H7 (cell line): ENCODE measurements around the gene MICOS13. TPM values are rescaled to one million over a fixed set of nuclear protein-coding genes. Genes with fewer than 3 reads are reported as not detected.

Experiments
- DNase-seq: peaks from one replicate; pipeline ENCODE4 v3.0.0; 2012
- H3K27me3 ChIP-seq: 2 replicates; pipeline ENCODE4 v1.6.0; 2011; ENCODE audit warnings: mild to moderate bottlenecking, low read length; ENCODE audit not compliant: control insufficient read depth, insufficient read depth
- H3K36me3 ChIP-seq: replicated peaks from 2 replicates; pipeline ENCODE4 v1.5.1; 2011; ENCODE audit warnings: low read length; ENCODE audit not compliant: control insufficient read depth, insufficient read depth
- H3K4me3 ChIP-seq: 2 replicates; pipeline ENCODE4 v1.5.1; 2011; ENCODE audit warnings: low read depth, mild to moderate bottlenecking, control low read depth, low read length, moderate library complexity; ENCODE audit not compliant: insufficient read depth
- total RNA-seq: library from RNA; depleted of rRNA; stranded (reverse); fragments of >200 nt; shearing (Covaris generic); gene quantifications from 2 replicates; pipeline ENCODE4 v1.2.3, GENCODE V29; 2014

MICOS13 gene
- total RNA-seq, 1 experiment from 2014 or later, result 71.4 TPM

DNA sequence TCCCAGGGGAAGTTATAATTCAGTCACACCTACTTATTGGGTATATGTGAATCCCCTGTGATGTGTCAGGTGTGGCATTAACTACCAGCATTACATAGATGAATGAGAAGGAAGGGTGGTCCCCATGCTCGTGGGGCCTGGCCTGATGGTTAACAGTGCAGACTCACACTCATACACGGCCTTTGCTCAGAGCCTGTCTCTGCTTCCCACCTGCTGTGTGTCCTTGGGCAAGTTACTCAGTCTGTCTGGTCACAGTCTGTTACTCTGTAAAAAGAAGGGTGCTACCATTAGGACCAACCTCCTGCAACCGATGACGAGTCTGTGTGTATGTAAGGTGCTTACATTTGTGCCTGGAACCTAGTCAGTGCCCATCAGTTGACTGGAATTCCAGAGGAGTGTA lies 33.6 kb downstream of the MICOS13 start:
- no peak for DNase-seq
- Histone ChIP-seq H3K4me3 (no peak overlapping the region), H3K27me3 (no peaks in the 10 kb centered on the region), H3K36me3 (peaks cover 55% of the 10 kb centered on the region)

DNA sequence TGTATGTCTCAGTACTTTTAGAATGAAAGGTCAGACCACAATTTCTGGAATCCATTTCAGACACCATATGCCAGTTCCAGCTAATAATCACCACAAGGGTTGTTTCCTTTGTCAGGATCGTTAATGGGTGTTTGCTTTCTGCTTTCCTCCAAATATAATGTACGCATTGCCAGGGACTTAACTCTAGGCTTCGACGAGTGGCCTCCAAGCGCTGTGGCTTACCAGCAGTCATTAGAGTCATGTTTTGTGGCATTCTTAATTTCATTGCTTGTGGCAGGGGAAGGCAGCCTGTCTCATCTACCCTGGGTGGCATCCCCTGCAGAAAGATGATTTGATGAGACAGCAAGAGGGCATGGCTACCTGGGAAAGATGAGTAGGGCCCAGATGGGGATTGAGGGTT lies 34.9 kb downstream of the MICOS13 start:
- no peak overlapping the region for H3K4me3 ChIP-seq
- H3K36me3 ChIP-seq, result peaks cover 48% of the 10 kb centered on the region
- H3K27me3 ChIP-seq, result no peaks in the 10 kb centered on the region
- no peak for DNase-seq

DNA sequence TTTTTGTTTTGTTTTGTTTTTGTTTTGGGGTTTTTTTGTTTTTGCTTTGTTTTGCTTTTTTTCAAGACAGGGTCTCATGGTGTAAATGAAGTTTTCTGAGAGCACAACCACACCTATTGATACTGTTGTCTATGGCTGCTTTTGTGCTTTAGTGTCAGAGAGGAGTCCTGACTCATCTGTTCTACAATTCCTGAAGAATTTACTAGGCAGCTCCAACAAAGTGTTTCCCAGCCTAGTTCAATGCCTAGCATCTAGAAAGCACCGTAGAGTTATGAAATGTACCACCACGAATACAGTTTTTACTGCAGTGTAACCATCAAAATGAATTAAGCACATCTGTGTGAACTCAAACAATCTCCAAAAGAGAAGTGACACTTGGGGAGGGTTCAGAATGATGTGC lies 36.3 kb downstream of the MICOS13 start:
- no peak for DNase-seq
- Histone ChIP-seq H3K27me3 (no peaks in the 10 kb centered on the region), H3K36me3 (peaks cover 41% of the 10 kb centered on the region), H3K4me3 (no peak overlapping the region)

DNA sequence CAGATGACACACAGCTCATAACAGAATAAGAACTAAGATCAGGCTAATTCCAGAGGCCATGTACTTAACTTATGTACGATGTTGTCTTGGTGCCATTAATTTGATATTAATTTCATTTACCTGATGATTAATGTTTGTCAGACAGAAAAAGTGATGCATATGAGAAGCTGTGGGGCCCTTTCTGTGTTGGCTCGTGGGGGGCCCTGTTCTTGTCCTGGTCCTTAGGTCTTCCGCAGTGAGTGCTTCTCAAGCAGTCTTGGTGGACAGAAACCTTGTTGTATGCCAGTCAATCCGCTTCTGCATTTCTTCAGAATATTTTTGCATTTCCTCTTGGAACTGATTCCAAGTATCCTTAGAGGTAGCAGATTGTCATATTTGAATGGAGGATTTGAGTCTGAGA lies 37.3 kb downstream of the MICOS13 start:
- peaks cover 39% of the 10 kb centered on the region for H3K36me3 ChIP-seq
- H3K27me3 ChIP-seq, result no peaks in the 10 kb centered on the region

DNA sequence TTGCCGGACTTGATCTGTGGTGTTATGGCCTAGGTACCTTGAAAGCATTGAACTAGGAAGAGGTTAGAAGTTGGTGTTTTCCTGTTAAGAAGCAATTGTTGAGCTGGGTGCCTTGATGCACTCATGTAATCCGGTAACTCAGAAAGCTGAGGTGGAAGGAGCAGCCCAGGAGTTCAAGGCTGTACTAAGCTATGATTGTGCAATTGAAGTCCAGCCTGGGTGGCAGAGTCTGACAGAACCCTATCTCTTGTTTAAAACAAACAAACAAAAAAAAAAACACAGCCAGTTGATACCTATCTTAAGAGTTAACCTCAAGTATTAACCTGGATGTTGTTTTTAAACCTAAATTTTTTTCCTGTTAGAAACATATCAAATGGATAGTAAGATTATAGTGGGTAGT lies 38.1 kb downstream of the MICOS13 start:
- Histone ChIP-seq H3K36me3 (peaks cover 33% of the 10 kb centered on the region), H3K27me3 (no peaks in the 10 kb centered on the region), H3K4me3 (no peak overlapping the region)
- no peak for DNase-seq

More for the DNA sequence above, 37.3 kb downstream of the MICOS13 start:
- no peak for DNase-seq
- H3K4me3 ChIP-seq, result no peak overlapping the region

DNA sequence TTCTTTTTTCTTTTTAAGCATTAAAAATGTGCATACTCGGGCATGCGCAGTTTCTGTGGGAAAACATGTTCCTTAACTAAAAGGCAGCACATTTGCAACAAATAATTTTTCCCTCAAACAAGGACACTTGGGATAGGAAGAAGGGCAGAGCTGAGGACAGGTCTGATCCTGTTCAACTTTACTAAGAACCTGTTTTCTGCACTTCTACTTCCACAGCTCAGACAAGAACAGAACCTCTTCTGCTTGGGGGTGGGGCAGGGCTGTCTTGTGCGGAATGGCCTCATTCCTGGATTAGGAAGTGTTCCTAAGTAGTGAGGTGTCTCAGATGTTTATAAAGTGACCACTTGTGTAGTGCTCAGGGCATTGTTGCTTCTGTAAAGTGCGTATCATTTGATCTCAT lies 39.1 kb downstream of the MICOS13 start:
- peaks cover 23% of the 10 kb centered on the region for H3K36me3 ChIP-seq

DNA sequence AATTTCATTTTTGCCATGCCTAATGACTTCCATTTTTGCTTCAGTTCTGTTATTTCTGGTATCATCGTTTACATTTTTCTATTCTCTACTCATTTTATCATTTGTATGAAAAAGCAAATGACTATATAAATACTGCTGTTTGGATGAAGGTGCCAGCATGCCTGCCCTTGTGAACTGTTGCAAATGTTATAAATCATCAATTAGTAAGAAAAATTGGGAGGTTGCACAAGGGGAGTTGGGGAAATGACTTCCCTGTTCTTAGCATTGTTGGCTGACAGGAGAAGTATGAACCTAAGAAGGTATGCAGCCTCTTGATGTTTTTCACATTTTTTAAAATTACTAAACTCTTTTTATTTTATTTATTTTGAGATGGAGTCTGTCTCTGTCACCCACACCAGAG lies 42.3 kb downstream of the MICOS13 start:
- H3K27me3 ChIP-seq, result no peaks in the 10 kb centered on the region
- H3K4me3 ChIP-seq, result no peak overlapping the region
- H3K36me3 ChIP-seq, result peaks cover 10% of the 10 kb centered on the region
- DNase-seq, result no peak

More for the DNA sequence above, 39.1 kb downstream of the MICOS13 start:
- Histone ChIP-seq H3K4me3 (no peak overlapping the region), H3K27me3 (no peaks in the 10 kb centered on the region)
- DNase-seq, result no peak

DNA sequence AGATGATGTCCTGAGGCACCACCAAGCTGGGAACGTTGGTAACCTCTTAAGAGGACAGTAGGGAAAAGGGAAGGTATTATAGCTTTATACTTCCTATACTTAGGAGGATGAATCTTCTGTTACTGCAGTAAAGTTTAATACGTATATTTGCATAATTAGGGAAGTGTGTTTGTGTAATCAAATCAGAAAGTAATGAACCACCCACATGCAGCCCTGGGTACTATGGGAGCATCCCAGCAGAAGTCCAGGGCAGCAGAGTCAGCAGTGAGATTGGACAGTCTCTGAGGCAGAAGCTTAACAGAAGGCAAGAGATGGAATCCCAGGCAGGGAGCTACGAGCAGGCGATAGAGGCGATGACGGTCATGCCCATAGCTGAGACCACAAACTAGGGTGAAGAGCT lies 44.9 kb downstream of the MICOS13 start:
- no peaks in the 10 kb centered on the region for H3K27me3 ChIP-seq
- H3K36me3 ChIP-seq, result no peaks in the 10 kb centered on the region; the same call in 1 of the 2 replicates
- H3K4me3 ChIP-seq, result no peak overlapping the region
- DNase-seq, result no peak

DNA sequence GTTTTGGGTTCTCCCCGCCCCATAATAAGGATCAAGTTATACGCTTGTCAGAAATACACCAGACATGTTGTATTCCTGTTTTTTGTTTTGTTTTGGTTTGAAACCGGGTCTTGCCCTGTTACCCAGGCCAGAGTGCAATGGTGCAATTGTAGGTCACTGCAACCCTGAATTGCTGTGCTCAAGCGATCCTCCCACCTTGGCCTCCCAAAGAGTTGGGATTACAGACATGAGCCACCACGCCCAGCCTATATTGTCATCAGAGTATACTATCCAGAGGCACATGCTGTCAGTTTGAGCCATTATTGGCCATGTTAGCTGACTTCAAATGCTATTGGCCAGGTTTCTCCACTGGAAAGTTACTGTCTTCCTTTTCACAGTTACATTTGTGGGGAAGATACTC lies 47.7 kb downstream of the MICOS13 start:
- Histone ChIP-seq H3K4me3 (no peak overlapping the region), H3K36me3 (peaks cover 1% of the 10 kb centered on the region; the same call in 1 of the 2 replicates), H3K27me3 (no peaks in the 10 kb centered on the region)
- no peak for DNase-seq

DNA sequence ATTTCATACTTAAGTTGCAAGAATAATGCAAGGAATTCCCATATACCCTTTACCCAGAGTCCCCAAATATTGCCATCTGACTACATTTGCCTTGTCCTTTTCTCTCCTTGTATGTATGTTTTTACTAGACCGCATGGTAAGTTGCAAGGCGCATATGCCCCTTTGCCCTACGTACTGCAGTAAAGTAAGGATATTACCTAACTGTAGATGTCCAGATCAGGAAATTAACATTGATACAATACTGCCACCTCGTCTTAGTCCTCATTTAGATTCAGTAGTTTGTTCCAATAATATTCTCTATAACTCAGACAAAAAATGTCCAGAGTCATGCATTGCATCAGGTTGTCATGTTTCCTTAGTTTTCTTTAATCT lies 48.1 kb downstream of the MICOS13 start:
- Histone ChIP-seq H3K36me3 (peaks cover 5% of the 10 kb centered on the region), H3K4me3 (no peak overlapping the region), H3K27me3 (no peaks in the 10 kb centered on the region)
- DNase-seq, result no peak

DNA sequence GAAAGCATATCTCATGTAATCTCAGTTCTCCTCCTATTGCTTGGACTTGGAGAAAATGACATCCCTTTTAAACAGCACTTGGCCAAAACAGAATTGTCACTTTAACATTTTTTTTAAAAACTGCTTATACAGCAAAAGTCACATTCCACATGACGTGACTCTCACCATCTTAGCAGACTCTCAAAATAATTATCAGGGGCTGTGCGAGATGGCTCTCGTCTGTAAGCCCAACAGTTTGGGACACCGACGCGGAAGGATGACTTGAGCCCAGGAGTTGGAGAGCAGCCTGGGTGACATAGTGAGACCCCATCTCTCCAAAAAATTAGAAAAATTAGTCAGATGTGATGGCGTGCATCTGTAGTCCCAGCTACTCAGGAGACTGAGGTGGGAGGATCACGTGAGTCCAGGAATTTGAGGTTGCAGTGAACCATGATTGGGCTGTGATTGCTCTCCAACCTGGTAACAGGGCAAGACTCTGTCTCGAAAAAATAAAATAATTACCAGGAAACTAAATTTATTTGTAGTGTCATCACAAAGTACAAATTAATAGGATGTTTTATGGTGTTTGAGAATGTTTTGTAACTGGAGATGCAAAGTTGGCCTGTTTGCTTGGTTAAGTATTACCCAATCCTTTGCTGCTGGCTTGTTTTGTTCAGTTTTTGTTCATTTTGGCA lies 48.6 kb downstream of the MICOS13 start:
- peaks cover 11% of the 10 kb centered on the region for H3K36me3 ChIP-seq

DNA sequence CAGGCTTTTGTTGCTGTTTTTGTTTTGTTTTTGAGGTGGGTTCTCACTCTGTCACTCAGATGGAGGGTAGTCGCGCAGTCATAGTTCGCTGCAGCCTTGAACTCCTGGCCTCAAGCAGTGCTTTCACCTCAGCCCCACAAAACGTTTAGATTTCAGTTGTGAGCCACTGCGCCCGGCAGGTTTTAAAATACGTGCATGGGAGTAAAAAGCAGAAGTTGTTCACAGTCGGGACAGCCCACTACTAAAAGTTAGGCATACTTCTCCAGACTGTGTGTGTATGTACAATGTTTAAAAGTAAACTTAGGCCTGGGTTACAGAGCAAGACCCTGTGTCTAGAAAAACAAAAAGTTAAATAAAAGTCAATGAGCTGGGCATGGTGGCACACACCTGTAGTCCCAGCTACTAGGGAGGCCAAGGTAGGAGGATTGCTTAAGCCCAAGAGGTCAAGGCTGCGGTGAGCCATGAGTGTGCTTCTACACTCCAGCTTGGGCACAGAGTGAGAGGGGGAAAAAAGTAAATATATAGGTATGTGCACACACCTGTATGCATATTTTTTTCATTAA lies 51.3 kb downstream of the MICOS13 start:
- Histone ChIP-seq H3K4me3 (no peak overlapping the region), H3K27me3 (no peaks in the 10 kb centered on the region), H3K36me3 (peaks cover 25% of the 10 kb centered on the region)
- DNase-seq, result no peak

More for the DNA sequence above, 48.6 kb downstream of the MICOS13 start:
- DNase-seq, result no peak
- Histone ChIP-seq H3K4me3 (no peak overlapping the region), H3K27me3 (no peaks in the 10 kb centered on the region)

DNA sequence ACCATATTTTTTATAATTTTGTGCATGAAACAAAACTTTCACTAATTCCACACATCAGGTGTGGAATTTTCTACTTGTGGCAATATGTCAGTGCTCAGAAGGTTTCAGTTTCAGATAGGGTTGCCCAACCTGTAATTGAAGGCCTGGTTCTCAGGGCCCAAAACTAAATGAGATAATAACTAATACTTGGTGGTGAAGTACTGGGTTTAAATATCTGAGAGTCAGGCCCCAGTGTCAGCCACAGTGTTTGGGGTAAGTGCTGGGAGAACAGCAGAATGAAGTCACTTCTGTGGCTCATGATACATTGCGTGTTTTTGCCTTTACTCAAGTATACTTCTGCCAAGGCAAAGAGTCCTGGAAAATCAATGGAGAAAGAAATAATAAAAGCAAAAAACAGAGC lies 51.9 kb downstream of the MICOS13 start:
- H3K4me3 ChIP-seq, result no peak overlapping the region
- no peaks in the 10 kb centered on the region for H3K27me3 ChIP-seq
- peaks cover 25% of the 10 kb centered on the region for H3K36me3 ChIP-seq
- no peak for DNase-seq
